GM12878 (cell line): Measurements from ENCODE around the gene FAM227B.

Source experiments
- RELA ChIP-seq: fragments of 450-650 bp; IDR thresholded peaks from 2 replicates; pipeline ENCODE4 v1.8.0; 2014; ENCODE audit warnings: borderline replicate concordance; ENCODE audit not compliant: partially characterized antibody
- TCF3 ChIP-seq: IDR thresholded peaks from 2 replicates; pipeline ENCODE4 v1.6.1; 2012; ENCODE audit warnings: low read depth, mild to moderate bottlenecking, low read length, borderline replicate concordance; ENCODE audit not compliant: insufficient read depth
- ZBTB4 ChIP-seq: fragments of 450-650 bp; formaldehyde crosslinking; IDR thresholded peaks from 2 replicates; pipeline ENCODE4 v1.4.0; 2022; ENCODE audit warnings: mild to moderate bottlenecking, moderate library complexity
- TF ChIP-seq, protein P1 (sequence below), 3 experiments: IDR thresholded peaks in 2 of 3; conservative IDR thresholded peaks in 1 of 3; 2 replicates each; pipeline ENCODE4 v1.5.1; 2011; ENCODE audit warnings: low read depth in 3 of 3, low read length in 3 of 3, mild to moderate bottlenecking in 3 of 3, control low read depth in 2 of 3, moderate library complexity in 2 of 3, inconsistent platforms in 1 of 3, mixed read lengths in 1 of 3; ENCODE audit not compliant: control insufficient read depth in 2 of 3, insufficient read depth in 1 of 3; ENCODE audit errors: extremely low read depth in 1 of 3

- TF ChIP-seq ZBTB4 (CRISPR knock-in tag) (no peak), TCF3 (no peak), RELA (no peak)
- TF ChIP-seq, protein P1, sequence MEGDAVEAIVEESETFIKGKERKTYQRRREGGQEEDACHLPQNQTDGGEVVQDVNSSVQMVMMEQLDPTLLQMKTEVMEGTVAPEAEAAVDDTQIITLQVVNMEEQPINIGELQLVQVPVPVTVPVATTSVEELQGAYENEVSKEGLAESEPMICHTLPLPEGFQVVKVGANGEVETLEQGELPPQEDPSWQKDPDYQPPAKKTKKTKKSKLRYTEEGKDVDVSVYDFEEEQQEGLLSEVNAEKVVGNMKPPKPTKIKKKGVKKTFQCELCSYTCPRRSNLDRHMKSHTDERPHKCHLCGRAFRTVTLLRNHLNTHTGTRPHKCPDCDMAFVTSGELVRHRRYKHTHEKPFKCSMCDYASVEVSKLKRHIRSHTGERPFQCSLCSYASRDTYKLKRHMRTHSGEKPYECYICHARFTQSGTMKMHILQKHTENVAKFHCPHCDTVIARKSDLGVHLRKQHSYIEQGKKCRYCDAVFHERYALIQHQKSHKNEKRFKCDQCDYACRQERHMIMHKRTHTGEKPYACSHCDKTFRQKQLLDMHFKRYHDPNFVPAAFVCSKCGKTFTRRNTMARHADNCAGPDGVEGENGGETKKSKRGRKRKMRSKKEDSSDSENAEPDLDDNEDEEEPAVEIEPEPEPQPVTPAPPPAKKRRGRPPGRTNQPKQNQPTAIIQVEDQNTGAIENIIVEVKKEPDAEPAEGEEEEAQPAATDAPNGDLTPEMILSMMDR (IDR thresholded peaks at IDR 0.05 in 2 of 3, conservative IDR thresholded peaks at IDR 0.05 in 1 of 3; ENCODE audit: control insufficient read depth in 2 of 3, extremely low read depth in 1 of 3, insufficient read depth in 1 of 3, low read depth in 3 of 3, low read length in 3 of 3), result no peak
Observed at GRCh38 chr15:49290191-49290590, 330.4 kb downstream of the FAM227B start.
